ENCODE measurements around the gene LZTS3. TPM values are rescaled to one million over a fixed set of nuclear protein-coding genes. Genes with fewer than 3 reads are reported as not detected.

The LZTS3 gene
- total and polyA plus RNA-seq, 2 experiments from 2014 or later: 3.9 to 12.1 TPM

DNA sequence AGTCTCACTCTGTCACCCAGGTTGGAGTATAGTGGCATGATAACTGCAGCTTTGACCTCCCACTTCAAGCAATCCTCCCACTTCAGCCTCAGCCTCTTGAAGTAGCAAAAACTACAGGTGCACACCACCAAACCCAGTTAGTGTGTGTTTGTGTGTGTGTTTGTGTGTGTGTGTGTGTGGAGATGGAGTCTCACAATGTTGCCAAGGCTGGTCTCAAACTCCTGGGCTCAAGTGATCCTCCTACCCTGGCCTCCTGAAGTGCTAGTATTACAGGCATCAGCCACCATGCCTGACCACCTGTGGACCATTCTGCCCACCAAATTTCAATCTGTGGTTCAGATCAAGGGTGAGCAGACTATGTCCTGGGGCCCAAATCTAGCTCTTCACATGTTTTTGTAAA, 22.4 kb downstream of the LZTS3 start:
- H4K20me1 ChIP-seq (ENCODE audit: insufficient read depth): no peaks in the 10 kb centered on the region
- no peak for DNase-seq

DNA sequence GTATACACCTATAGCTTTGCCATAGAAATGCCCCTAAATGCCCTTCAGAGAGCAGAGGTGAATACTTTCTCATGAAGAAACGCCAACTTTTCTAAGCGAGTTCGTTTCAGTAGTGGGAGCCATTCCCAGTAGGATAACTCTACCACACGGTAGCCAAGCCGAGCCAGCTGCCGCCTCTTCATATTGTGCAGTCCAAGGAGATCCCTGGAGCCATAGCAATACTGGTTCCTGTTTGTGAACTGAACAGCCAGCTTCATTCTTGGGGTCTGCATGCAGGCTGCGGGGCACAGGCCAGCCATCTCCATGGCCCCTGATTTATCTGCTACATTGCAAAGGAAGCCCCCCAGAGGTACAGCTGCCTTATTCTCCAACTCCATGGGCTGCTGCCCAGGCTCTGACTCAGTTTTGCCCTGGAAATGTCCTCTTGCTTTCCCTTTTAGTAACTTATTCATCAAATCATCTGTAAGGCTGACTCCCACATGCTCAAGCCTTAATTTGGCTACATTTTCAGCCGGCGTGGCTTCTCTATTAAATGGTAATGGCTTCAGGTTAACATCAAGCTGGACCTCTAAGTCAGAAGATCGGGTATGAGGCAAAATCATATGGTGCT, 26.5 kb downstream of the LZTS3 start:
- in situ Hi-C loops (cut with MboI): no loop called here
- Histone ChIP-seq H4K20me1 (ENCODE audit: insufficient read depth) (no peaks in the 10 kb centered on the region), H3K79me2 (ENCODE audit: insufficient read depth) (peaks cover 100% of the 10 kb centered on the region)

More for the DNA sequence above, 22.4 kb downstream of the LZTS3 start:
- H3K4me2 ChIP-seq (ENCODE audit: unreplicated experiment): no peak overlapping the region
- peaks cover 100% of the 10 kb centered on the region for H3K79me2 ChIP-seq (ENCODE audit: insufficient read depth)
- H3K9ac ChIP-seq: no peak overlapping the region
- in situ Hi-C loops (cut with MboI): no loop called here
- peaks cover 24% of the 10 kb centered on the region; the same call in 1 of the 2 replicates for H3K36me3 ChIP-seq (ENCODE audit: low read depth)
- H3K4me1 ChIP-seq (ENCODE audit: insufficient read depth): peaks cover 8% of the 10 kb centered on the region; the same call in 1 of the 2 replicates
- H3K9me3 ChIP-seq (ENCODE audit: low read depth): no peaks in the 10 kb centered on the region
- H2AFZ ChIP-seq: no peak overlapping the region
- H3K27ac ChIP-seq: no peak overlapping the region
- no peak for TF ChIP-seq EZH2 (IDR thresholded peaks at IDR 0.05; ENCODE audit: insufficient read depth, poor library complexity, severe bottlenecking)
- TF ChIP-seq EZH2phosphoT487 (IDR thresholded peaks at IDR 0.05; ENCODE audit: insufficient read depth, low read depth): no peak
- H3F3A ChIP-seq (ENCODE audit: insufficient read depth): no peaks in the 10 kb centered on the region
- H3K9me2 ChIP-seq (ENCODE audit: insufficient read depth): no peaks in the 10 kb centered on the region
- H3K4me3 ChIP-seq: no peak overlapping the region
- H3K27me3 ChIP-seq (replicated peaks; ENCODE audit: insufficient read depth): no peaks in the 10 kb centered on the region

DNA sequence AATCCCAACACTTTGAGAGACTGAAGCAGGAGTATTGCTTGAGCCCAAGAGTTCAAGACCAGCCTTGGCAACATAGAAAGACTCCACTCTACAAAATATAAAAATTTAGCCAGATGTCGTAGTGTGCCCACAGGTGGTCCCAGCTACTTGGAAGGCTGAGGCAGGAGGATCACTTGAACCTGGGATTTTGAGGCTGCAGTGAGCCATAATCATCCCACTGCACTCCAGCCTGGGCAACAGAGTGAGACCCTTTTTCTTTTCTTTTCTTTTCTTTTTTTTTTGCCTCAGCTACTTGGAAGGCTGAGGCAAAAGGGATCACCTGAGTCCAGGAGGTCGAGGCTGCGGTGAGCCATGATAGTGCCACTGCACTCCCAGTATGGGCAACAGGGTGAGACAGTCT, 31.6 kb downstream of the LZTS3 start:
- Histone ChIP-seq H3K27me3 (replicated peaks; ENCODE audit: insufficient read depth) (no peaks in the 10 kb centered on the region), H3K4me3 (no peak overlapping the region), H3K9me2 (ENCODE audit: insufficient read depth) (no peaks in the 10 kb centered on the region), H3K36me3 (ENCODE audit: low read depth) (0 out of 2 replicates have a peak, but pooled peaks cover 3% of the 10 kb centered on the region), H3K9ac (no peak overlapping the region), H3K9me3 (ENCODE audit: low read depth) (no peaks in the 10 kb centered on the region), H3K27ac (no peak overlapping the region), H3K4me2 (ENCODE audit: unreplicated experiment) (no peak overlapping the region), H3K4me1 (ENCODE audit: insufficient read depth) (no peaks in the 10 kb centered on the region), H3F3A (ENCODE audit: insufficient read depth) (no peaks in the 10 kb centered on the region), H2AFZ (no peak overlapping the region), H3K79me2 (ENCODE audit: insufficient read depth) (peaks cover 94% of the 10 kb centered on the region), H4K20me1 (ENCODE audit: insufficient read depth) (peaks cover 6% of the 10 kb centered on the region)
- TF ChIP-seq EZH2phosphoT487 (IDR thresholded peaks at IDR 0.05; ENCODE audit: insufficient read depth, low read depth): no peak
- TF ChIP-seq EZH2 (IDR thresholded peaks at IDR 0.05; ENCODE audit: insufficient read depth, poor library complexity, severe bottlenecking): no peak
- in situ Hi-C loops (cut with MboI): no loop called here
- 97 to 100% methylated on average over 3 of the region's 3 CpGs for WGBS, 2 experiments (ENCODE audit: low coverage in 1 of 2, low lambda C conversion rate in 2 of 2, missing lambda C conversion rate in 2 of 2)
- DNase-seq: no peak

More for the DNA sequence above, 26.5 kb downstream of the LZTS3 start:
- H3K4me3 ChIP-seq: no peak overlapping the region
- H2AFZ ChIP-seq: no peak overlapping the region
- H3K9me3 ChIP-seq (ENCODE audit: low read depth): no peaks in the 10 kb centered on the region
- H3K9ac ChIP-seq: no peak overlapping the region
- 0 out of 2 replicates have a peak, but pooled peaks cover 4% of the 10 kb centered on the region for H3K4me1 ChIP-seq (ENCODE audit: insufficient read depth)
- no peaks in the 10 kb centered on the region for H3K27me3 ChIP-seq (replicated peaks; ENCODE audit: insufficient read depth)
- H3K4me2 ChIP-seq (ENCODE audit: unreplicated experiment): no peak overlapping the region
- TF ChIP-seq EZH2 (IDR thresholded peaks at IDR 0.05; ENCODE audit: insufficient read depth, poor library complexity, severe bottlenecking) (no peak), EZH2phosphoT487 (IDR thresholded peaks at IDR 0.05; ENCODE audit: insufficient read depth, low read depth) (no peak)
- no peaks in the 10 kb centered on the region for H3K9me2 ChIP-seq (ENCODE audit: insufficient read depth)
- peak; percentile 20 for DNase-seq
- 85 to 87% methylated on average over 10 of the region's 10 CpGs for WGBS, 2 experiments (ENCODE audit: low coverage in 1 of 2, low lambda C conversion rate in 2 of 2, missing lambda C conversion rate in 2 of 2)
- H3K36me3 ChIP-seq (ENCODE audit: low read depth): peaks cover 21% of the 10 kb centered on the region; the same call in 1 of the 2 replicates
- no peak overlapping the region for H3K27ac ChIP-seq
- no peaks in the 10 kb centered on the region for H3F3A ChIP-seq (ENCODE audit: insufficient read depth)

DNA sequence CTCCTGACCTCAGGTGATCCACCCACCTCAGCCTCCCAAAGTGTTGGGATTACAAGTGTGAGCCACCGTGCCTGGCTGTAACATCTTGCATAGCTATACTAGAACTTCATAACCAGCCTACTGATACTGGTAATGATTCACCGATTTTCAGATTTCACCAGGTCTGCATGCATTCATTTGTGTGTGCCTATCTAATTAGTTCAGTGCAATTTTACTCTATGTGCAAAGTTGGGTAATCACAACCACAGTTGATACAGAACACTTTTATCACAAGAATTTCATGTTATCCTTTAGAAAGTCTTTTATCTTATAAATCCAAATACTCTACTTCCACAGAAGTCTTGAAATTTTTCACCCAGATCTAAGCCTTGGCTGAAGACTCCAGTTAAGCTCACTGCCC, 35.9 kb downstream of the LZTS3 start:
- peaks cover 3% of the 10 kb centered on the region; the same call in 1 of the 2 replicates for H3K4me1 ChIP-seq (ENCODE audit: insufficient read depth)
- no peaks in the 10 kb centered on the region for H3K27me3 ChIP-seq (replicated peaks; ENCODE audit: insufficient read depth)
- in situ Hi-C loops (cut with MboI): no loop called here
- peaks cover 6% of the 10 kb centered on the region for H4K20me1 ChIP-seq (ENCODE audit: insufficient read depth)
- no peaks in the 10 kb centered on the region for H3K9me3 ChIP-seq (ENCODE audit: low read depth)
- H3K9me2 ChIP-seq (ENCODE audit: insufficient read depth): no peaks in the 10 kb centered on the region
- H3K4me2 ChIP-seq (ENCODE audit: unreplicated experiment): no peak overlapping the region
- 94 to 98% methylated on average over 2 of the region's 2 CpGs for WGBS, 2 experiments (ENCODE audit: low coverage in 1 of 2, low lambda C conversion rate in 2 of 2, missing lambda C conversion rate in 2 of 2)
- H3F3A ChIP-seq (ENCODE audit: insufficient read depth): peaks cover 11% of the 10 kb centered on the region; the same call in 1 of the 2 replicates
- no peak for DNase-seq
- H3K27ac ChIP-seq: no peak overlapping the region
- H3K36me3 ChIP-seq (ENCODE audit: low read depth): no peaks in the 10 kb centered on the region
- H3K9ac ChIP-seq: no peak overlapping the region
- H3K4me3 ChIP-seq: no peak overlapping the region
- H3K79me2 ChIP-seq (ENCODE audit: insufficient read depth): peaks cover 86% of the 10 kb centered on the region
- H2AFZ ChIP-seq: no peak overlapping the region
- TF ChIP-seq EZH2phosphoT487 (IDR thresholded peaks at IDR 0.05; ENCODE audit: insufficient read depth, low read depth) (no peak), EZH2 (IDR thresholded peaks at IDR 0.05; ENCODE audit: insufficient read depth, poor library complexity, severe bottlenecking) (no peak)

All from GM23248 (cell line).